Liver (tissue), 9 donors: ENCODE data around the gene TLN1. TPM values are rescaled to one million over a fixed set of nuclear protein-coding genes. Genes with fewer than 3 reads are reported as not detected.

ENCODE experiments used
- DNase-seq: peaks from one replicate; pipeline ENCODE4 v3.0.0-alpha.2; 2017; ENCODE audit warnings: low spot score
- H3K27ac ChIP-seq, 2 donors: one replicate each; pipeline ENCODE4 v1.7.0; 2013; ENCODE audit warnings: inconsistent platforms in 2 of 2, low read length in 2 of 2, control low read depth in 1 of 2, low read depth in 1 of 2, mild to moderate bottlenecking in 1 of 2
- H3K27me3 ChIP-seq, 4 donors: one replicate each; pipeline versions ENCODE4 v1.6.1 to v1.7.0; 2013; ENCODE audit warnings: low read length in 3 of 4, inconsistent platforms in 1 of 4, mild to moderate bottlenecking in 1 of 4, moderate library complexity in 1 of 4; ENCODE audit not compliant: control insufficient read depth in 4 of 4, insufficient read depth in 4 of 4
- H3K36me3 ChIP-seq, 4 donors: one replicate each; pipeline versions ENCODE4 v1.6.1 to v1.7.0; 2013; ENCODE audit warnings: low read length in 3 of 4, mild to moderate bottlenecking in 3 of 4, low read depth in 1 of 4, moderate library complexity in 1 of 4; ENCODE audit not compliant: control insufficient read depth in 4 of 4, insufficient read depth in 3 of 4
- H3K4me1 ChIP-seq, 4 donors: one replicate each; pipeline versions ENCODE4 v1.6.1 to v1.7.0; 2013; ENCODE audit warnings: low read length in 3 of 4, mild to moderate bottlenecking in 3 of 4, moderate library complexity in 1 of 4; ENCODE audit not compliant: control insufficient read depth in 4 of 4, insufficient read depth in 4 of 4
- H3K4me3 ChIP-seq, 3 donors: one replicate each; pipeline versions ENCODE4 v1.6.1 to v1.7.0; 2013; ENCODE audit warnings: low read length in 3 of 3, control low read depth in 1 of 3, low read depth in 1 of 3, mild to moderate bottlenecking in 1 of 3
- H3K9ac ChIP-seq, 2 donors: one replicate each; pipeline ENCODE4 v1.7.0; 2013; ENCODE audit warnings: low read length in 2 of 2, mild to moderate bottlenecking in 2 of 2, moderate library complexity in 2 of 2, control low read depth in 1 of 2, low read depth in 1 of 2
- H3K9me3 ChIP-seq, 4 donors: one replicate each; pipeline versions ENCODE4 v1.6.1 to v1.7.0; 2013; ENCODE audit warnings: low read length in 3 of 4; ENCODE audit not compliant: control insufficient read depth in 4 of 4
- ATF3 ChIP-seq: IDR thresholded peaks from 2 replicates; pipeline ENCODE4 v1.6.1; 2016; ENCODE audit warnings: antibody characterized with exemption
- CTCF ChIP-seq: fragments of 150-350 bp; IDR thresholded peaks from 2 replicates; pipeline ENCODE4 v1.5.1; 2017; ENCODE audit warnings: improper control_type of control experiment, low read depth, low read length; ENCODE audit not compliant: missing input control
- EGR1 ChIP-seq, 2 donors: IDR thresholded peaks; 2 replicates each; pipeline ENCODE4 v1.6.1; 2016 to 2018; ENCODE audit warnings: antibody characterized with exemption in 2 of 2, low read depth in 2 of 2
- FOXA1 ChIP-seq: IDR thresholded peaks from 2 replicates; pipeline ENCODE4 v1.6.1; 2016; ENCODE audit warnings: antibody characterized with exemption
- FOXA2 ChIP-seq: IDR thresholded peaks from 2 replicates; pipeline ENCODE4 v1.6.1; 2016; ENCODE audit warnings: antibody characterized with exemption
- GABPA ChIP-seq, 2 donors: IDR thresholded peaks in 1 of 2; conservative IDR thresholded peaks in 1 of 2; 2 replicates each; pipeline ENCODE4 v1.6.1; 2016; ENCODE audit warnings: antibody characterized with exemption in 2 of 2, mild to moderate bottlenecking in 1 of 2, moderate library complexity in 1 of 2
- HNF4A ChIP-seq, 2 donors: conservative IDR thresholded peaks; 2 replicates each; pipeline ENCODE4 v1.6.1; 2016; ENCODE audit warnings: antibody characterized with exemption in 2 of 2, mild to moderate bottlenecking in 2 of 2
- HNF4G ChIP-seq: IDR thresholded peaks from 2 replicates; pipeline ENCODE4 v1.6.1; 2016; ENCODE audit warnings: antibody characterized with exemption
- JUND ChIP-seq, 2 donors: IDR thresholded peaks; 2 replicates each; pipeline ENCODE4 v1.6.1; 2016; ENCODE audit warnings: antibody characterized with exemption in 2 of 2
- MAX ChIP-seq: IDR thresholded peaks from 2 replicates; pipeline ENCODE4 v1.6.1; 2016; ENCODE audit warnings: antibody characterized with exemption
- NR2F2 ChIP-seq: IDR thresholded peaks from 2 replicates; pipeline ENCODE4 v1.6.1; 2016; ENCODE audit warnings: antibody characterized with exemption
- RAD21 ChIP-seq, 2 donors: IDR thresholded peaks; 2 replicates each; pipeline ENCODE4 v1.6.1; 2016; ENCODE audit warnings: antibody characterized with exemption in 2 of 2, mild to moderate bottlenecking in 2 of 2
- REST ChIP-seq: IDR thresholded peaks from 2 replicates; pipeline ENCODE4 v1.6.1; 2016; ENCODE audit warnings: antibody characterized with exemption, mild to moderate bottlenecking
- RXRA ChIP-seq, 2 donors: IDR thresholded peaks; 2 replicates each; pipeline ENCODE4 v1.6.1; 2017 to 2018; ENCODE audit warnings: antibody characterized with exemption in 2 of 2, mild to moderate bottlenecking in 1 of 2
- SP1 ChIP-seq: IDR thresholded peaks from 2 replicates; pipeline ENCODE4 v1.6.1; 2018; ENCODE audit warnings: antibody characterized with exemption, mild to moderate bottlenecking
- TAF1 ChIP-seq: conservative IDR thresholded peaks from 2 replicates; pipeline ENCODE4 v1.6.1; 2016; ENCODE audit warnings: antibody characterized with exemption, mild to moderate bottlenecking
- YY1 ChIP-seq: IDR thresholded peaks from 2 replicates; pipeline ENCODE4 v1.6.1; 2016; ENCODE audit warnings: antibody characterized with exemption, mild to moderate bottlenecking
- ZBTB33 ChIP-seq: IDR thresholded peaks from 2 replicates; pipeline ENCODE4 v1.6.1; 2016; ENCODE audit warnings: antibody characterized with exemption
- WGBS: extraction: QIAGEN DNeasy Blood & Tissue Kit; methylation state at CpG from one replicate; pipeline ENCODE4 v1.1.7; 2013; 5-methylcytosine and 5-hydroxymethylcytosine counted together
- polyA plus RNA-seq, 2 donors: library from polyadenylated mRNA; stranded (reverse) in 1 of 2; unstranded in 1 of 2; fragments of 200-250 nt in 1 of 2; fragments of >200 nt in 1 of 2; fragmentation: Nextera tagmentation in 1 of 2; extraction: Ambion mirVana in 1 of 2; gene quantifications; one replicate each; pipeline versions ENCODE4 v1.2.1 to v1.2.3, GENCODE V29; 2013 to 2015
- total RNA-seq, 2 donors: library from RNA; depleted of rRNA; stranded (reverse); fragments of >200 nt; gene quantifications; one replicate each; pipeline ENCODE4 v1.2.3, GENCODE V29; 2014
- donor health status: healthy.
- donor health status: healthy.
- donor health status: healthy.
- donor health status: healthy.
- donor health status: healthy.

The TLN1 gene
- total and polyA plus RNA-seq, 4 donors, result 24.5 to 184 (median 125) TPM

- Histone ChIP-seq H3K9ac (no peak overlapping the region), H3K4me3 (peak overlapping the region; percentile 28 to 82 (median 68)), H3K9me3 (no peaks in the 10 kb centered on the region), H3K4me1 (peaks cover 11 to 40% (median 33%) of the 10 kb centered on the region in 4 donors), H3K36me3 (peaks cover 0 to 38% (median 34%) of the 10 kb centered on the region in 4 donors), H3K27me3 (no peaks in the 10 kb centered on the region), H3K27ac (peak overlapping the region in 1 of 2 donors; percentile 35)
- no peak for DNase-seq
- TF ChIP-seq GABPA (IDR thresholded peaks at IDR 0.05 in 1 of 2, conservative IDR thresholded peaks at IDR 0.05 in 1 of 2) (peak in 1 of 2 donors; percentile 60), CTCF (no peak), RXRA (IDR thresholded peaks at IDR 0.05) (peak; percentile 54 to 82), SP1 (peak; percentile 44), JUND (IDR thresholded peaks at IDR 0.05) (peak in 1 of 2 donors; percentile 78), HNF4G (peak; percentile 75), RAD21 (IDR thresholded peaks at IDR 0.05) (peak; percentile 18 to 26), FOXA1 (no peak), YY1 (peak; percentile 52), NR2F2 (no peak), HNF4A (conservative IDR thresholded peaks at IDR 0.05) (peak; percentile 87 to 94), REST (peak; percentile 44)
- WGBS, result 14% methylated on average over 3 of the region's 3 CpGs
Observed at GRCh38 chr9:35746583-35746982, 14.6 kb upstream of the TLN1 start.

- no peak overlapping the region for H3K9ac ChIP-seq
- H3K27ac ChIP-seq, result no peak overlapping the region
- H3K9me3 ChIP-seq, result no peaks in the 10 kb centered on the region
- H3K27me3 ChIP-seq, result no peaks in the 10 kb centered on the region
- H3K4me3 ChIP-seq, result no peak overlapping the region
- peaks cover 2 to 33% (median 32%) of the 10 kb centered on the region in 4 donors for H3K36me3 ChIP-seq
- peaks cover 11 to 40% (median 33%) of the 10 kb centered on the region in 4 donors for H3K4me1 ChIP-seq
- no peak for DNase-seq
- 48% methylated on average over 1 of the region's 1 CpG for WGBS
- TF ChIP-seq RXRA (IDR thresholded peaks at IDR 0.05), result no peak
- no peak for TF ChIP-seq RAD21 (IDR thresholded peaks at IDR 0.05)
- no peak for TF ChIP-seq ATF3
- no peak for TF ChIP-seq CTCF
- no peak for TF ChIP-seq JUND (IDR thresholded peaks at IDR 0.05)
- TF ChIP-seq MAX, result no peak
- no peak for TF ChIP-seq NR2F2
- no peak for TF ChIP-seq YY1
- no peak for TF ChIP-seq FOXA1
- TF ChIP-seq FOXA2, result no peak
- no peak for TF ChIP-seq SP1
- no peak for TF ChIP-seq EGR1 (IDR thresholded peaks at IDR 0.05; ENCODE audit: low read depth in 2 of 2)
- TF ChIP-seq TAF1, result no peak
- TF ChIP-seq ZBTB33, result no peak
- TF ChIP-seq HNF4G, result no peak
- TF ChIP-seq HNF4A (conservative IDR thresholded peaks at IDR 0.05), result no peak
- TF ChIP-seq REST, result no peak
Observed at GRCh38 chr9:35745569-35745968, 13.6 kb upstream of the TLN1 start.
